Esophagus squamous epithelium (tissue), 5 donors: Measurements from ENCODE around the gene QPRT. TPM values are rescaled to one million over a fixed set of nuclear protein-coding genes. Genes with fewer than 3 reads are reported as not detected.

Experiments
- DNase-seq: peaks from one replicate; lab custom pipeline; 2025; lab: John Stamatoyannopoulos, UW
- H3K27ac ChIP-seq, 4 donors: fragments of 200-600 bp; sonication (generic); one replicate each; pipeline ENCODE4 v1.5.1; 2016 to 2019; ENCODE audit warnings: mild to moderate bottlenecking in 1 of 4
- H3K27me3 ChIP-seq, 4 donors: fragments of 200-600 bp; sonication (generic); 1 replicate in 3 of 4; 2 replicates in 1 of 4; pipeline versions ENCODE4 v1.5.1 to v1.6.0; 2017 to 2021; ENCODE audit warnings: antibody characterized with exemption in 1 of 4
- H3K36me3 ChIP-seq, 3 donors: fragments of 200-600 bp; sonication (generic); one replicate each; pipeline ENCODE4 v1.5.1; 2016 to 2019
- H3K4me1 ChIP-seq, 3 donors: fragments of 200-600 bp; sonication (generic); one replicate each; pipeline ENCODE4 v1.5.1; 2017 to 2019
- H3K4me3 ChIP-seq, 4 donors: fragments of 200-600 bp; sonication (generic); 1 replicate in 3 of 4; 2 replicates in 1 of 4; pipeline ENCODE4 v1.5.1; 2016 to 2019; ENCODE audit warnings: mild to moderate bottlenecking in 2 of 4, moderate library complexity in 1 of 4
- H3K9me3 ChIP-seq, 3 donors: fragments of 200-600 bp; sonication (generic); one replicate each; pipeline ENCODE4 v1.5.1; 2016 to 2019
- CTCF ChIP-seq, 6 experiments: fragments of 450-650 bp in 4 of 6; fragments of 200-600 bp in 2 of 6; sonication (generic) in 2 of 6; IDR thresholded peaks; one replicate each; pipeline ENCODE4 v1.5.1; 2016 to 2019; ENCODE audit warnings: antibody characterized with exemption in 6 of 6, mild to moderate bottlenecking in 4 of 6, moderate library complexity in 4 of 6
- POLR2A ChIP-seq, 4 donors: fragments of 450-650 bp; IDR thresholded peaks; one replicate each; pipeline ENCODE4 v1.6.1; 2017; ENCODE audit warnings: antibody characterized with exemption in 4 of 4, mild to moderate bottlenecking in 4 of 4, moderate library complexity in 3 of 4
- WGBS, 2 donors: methylation state at CpG; one replicate each; pipeline ENCODE4 v1.1.5; 2018; 5-methylcytosine and 5-hydroxymethylcytosine counted together
- intact Hi-C: fragments of 100-400 bp; cut with DNase I; formaldehyde crosslinking; loops from one replicate; pipeline ENCODE4 v1.15.0; 2022
- total RNA-seq, 4 donors: library from RNA; depleted of rRNA; stranded (reverse); fragments of >200 nt; gene quantifications; one replicate each; pipeline ENCODE4 v1.1.0, GENCODE V29; 2016
- donor health status: DM: yes; HTN: yes; CAD: no.

Gene QPRT
- total RNA-seq, 4 donors from 2014 or later = 0.40 to 3.6 (median 1.9) TPM

- intact Hi-C loops = loop anchor here (5.0 kb wide), 1 partner anchor 328 kb away; no protein-coding TSS in a partner anchor
- peaks cover 0 to 5% (median 0%) of the 10 kb centered on the region in 4 donors for H3K27me3 ChIP-seq
- DNase-seq = no peak
- H3K27ac ChIP-seq = no peak overlapping the region
- peaks cover 0 to 11% (median 0%) of the 10 kb centered on the region in 3 donors for H3K4me1 ChIP-seq
- TF ChIP-seq POLR2A (IDR thresholded peaks at IDR 0.05) (no peak), CTCF (IDR thresholded peaks at IDR 0.05) (no peak)
- H3K9me3 ChIP-seq = no peaks in the 10 kb centered on the region
- H3K4me3 ChIP-seq = no peak overlapping the region
- 60 to 74% methylated on average over 7 to 11 of the region's 11 CpGs for WGBS, 2 donors
- H3K36me3 ChIP-seq = no peaks in the 10 kb centered on the region
Measured at GRCh38 chr16:29699324-29700219, 20.6 kb downstream of the QPRT start.

GRCh38 chr16:29700253-29700987 lies 21.4 kb downstream of the QPRT start:
- Histone ChIP-seq H3K27ac (no peak overlapping the region), H3K4me1 (peaks cover 0 to 5% (median 0%) of the 10 kb centered on the region in 3 donors), H3K27me3 (peaks cover 0 to 5% (median 0%) of the 10 kb centered on the region in 4 donors), H3K36me3 (no peaks in the 10 kb centered on the region), H3K9me3 (no peaks in the 10 kb centered on the region), H3K4me3 (peak overlapping the region in 1 of 4 donors; percentile 30)
- TF ChIP-seq CTCF (IDR thresholded peaks at IDR 0.05) = peak; percentile 76 to 97 (median 92)
- TF ChIP-seq POLR2A (IDR thresholded peaks at IDR 0.05) = no peak
- intact Hi-C loops = no loop called here
- no peak for DNase-seq
- WGBS, 2 donors = 9 to 16% methylated on average over 13 of the region's 14 CpGs

- H3K4me1 ChIP-seq = peaks cover 0 to 5% (median 0%) of the 10 kb centered on the region in 3 donors
- no peak for TF ChIP-seq POLR2A (IDR thresholded peaks at IDR 0.05)
- TF ChIP-seq CTCF (IDR thresholded peaks at IDR 0.05) = no peak
- 75 to 80% methylated on average over 4 to 5 of the region's 5 CpGs for WGBS, 2 donors
- H3K4me3 ChIP-seq = no peak overlapping the region
- intact Hi-C loops = no loop called here
- DNase-seq = no peak
- no peaks in the 10 kb centered on the region for H3K9me3 ChIP-seq
- H3K27me3 ChIP-seq = peaks cover 0 to 5% (median 0%) of the 10 kb centered on the region in 4 donors
- no peak overlapping the region for H3K27ac ChIP-seq
- no peaks in the 10 kb centered on the region for H3K36me3 ChIP-seq
Measured at GRCh38 chr16:29701214-29701555, 22.2 kb downstream of the QPRT start.

GRCh38 chr16:29702269-29702668 lies 23.3 kb downstream of the QPRT start:
- intact Hi-C loops = no loop called here
- Histone ChIP-seq H3K27ac (peak overlapping the region in 1 of 4 donors; percentile 52), H3K4me1 (peaks cover 0 to 5% (median 0%) of the 10 kb centered on the region in 3 donors), H3K4me3 (no peak overlapping the region), H3K36me3 (no peaks in the 10 kb centered on the region), H3K9me3 (no peaks in the 10 kb centered on the region), H3K27me3 (peaks cover 0 to 5% (median 0%) of the 10 kb centered on the region in 4 donors)
- no peak for DNase-seq
- TF ChIP-seq POLR2A (IDR thresholded peaks at IDR 0.05) (no peak), CTCF (IDR thresholded peaks at IDR 0.05) (no peak)
- WGBS, 2 donors = 56 to 64% methylated on average over 13 of the region's 13 CpGs
